ENCODE data around the gene STPG3. TPM values are rescaled to one million over a fixed set of nuclear protein-coding genes. Genes with fewer than 3 reads are reported as not detected.

STPG3 gene
- total and polyA plus RNA-seq, 2 of the 13 experiments (the other 11 are each of a cell fraction or from before 2014, with no cell fraction given): not detected

- TF ChIP-seq, protein P1, sequence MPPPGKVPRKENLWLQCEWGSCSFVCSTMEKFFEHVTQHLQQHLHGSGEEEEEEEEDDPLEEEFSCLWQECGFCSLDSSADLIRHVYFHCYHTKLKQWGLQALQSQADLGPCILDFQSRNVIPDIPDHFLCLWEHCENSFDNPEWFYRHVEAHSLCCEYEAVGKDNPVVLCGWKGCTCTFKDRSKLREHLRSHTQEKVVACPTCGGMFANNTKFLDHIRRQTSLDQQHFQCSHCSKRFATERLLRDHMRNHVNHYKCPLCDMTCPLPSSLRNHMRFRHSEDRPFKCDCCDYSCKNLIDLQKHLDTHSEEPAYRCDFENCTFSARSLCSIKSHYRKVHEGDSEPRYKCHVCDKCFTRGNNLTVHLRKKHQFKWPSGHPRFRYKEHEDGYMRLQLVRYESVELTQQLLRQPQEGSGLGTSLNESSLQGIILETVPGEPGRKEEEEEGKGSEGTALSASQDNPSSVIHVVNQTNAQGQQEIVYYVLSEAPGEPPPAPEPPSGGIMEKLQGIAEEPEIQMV (CRISPR knock-in tag; IDR thresholded peaks at IDR 0.05; ENCODE audit: low read depth): 0 out of 2 replicates have a peak, but pooled peaks have one; percentile 23
- peak; percentile 49 for TF ChIP-seq KDM2A (CRISPR knock-in tag; IDR thresholded peaks at IDR 0.05; ENCODE audit: borderline replicate concordance, low read depth)
- peak; percentile 64 for TF ChIP-seq TAF1 (CRISPR knock-in tag; IDR thresholded peaks at IDR 0.05)
- TF ChIP-seq ZNF781 (CRISPR knock-in tag; IDR thresholded peaks at IDR 0.05; ENCODE audit: borderline replicate concordance, not compliant biosample characterization): no peak
- TF ChIP-seq NFIB (CRISPR knock-in tag; IDR thresholded peaks at IDR 0.05; ENCODE audit: borderline replicate concordance): no peak
- no peak for TF ChIP-seq MXD4 (CRISPR knock-in tag; IDR thresholded peaks at IDR 0.05)
- TF ChIP-seq MXD3 (CRISPR knock-in tag; IDR thresholded peaks at IDR 0.05): peak; percentile 55; the same call in 1 of the 2 replicates
- TF ChIP-seq, protein P2, sequence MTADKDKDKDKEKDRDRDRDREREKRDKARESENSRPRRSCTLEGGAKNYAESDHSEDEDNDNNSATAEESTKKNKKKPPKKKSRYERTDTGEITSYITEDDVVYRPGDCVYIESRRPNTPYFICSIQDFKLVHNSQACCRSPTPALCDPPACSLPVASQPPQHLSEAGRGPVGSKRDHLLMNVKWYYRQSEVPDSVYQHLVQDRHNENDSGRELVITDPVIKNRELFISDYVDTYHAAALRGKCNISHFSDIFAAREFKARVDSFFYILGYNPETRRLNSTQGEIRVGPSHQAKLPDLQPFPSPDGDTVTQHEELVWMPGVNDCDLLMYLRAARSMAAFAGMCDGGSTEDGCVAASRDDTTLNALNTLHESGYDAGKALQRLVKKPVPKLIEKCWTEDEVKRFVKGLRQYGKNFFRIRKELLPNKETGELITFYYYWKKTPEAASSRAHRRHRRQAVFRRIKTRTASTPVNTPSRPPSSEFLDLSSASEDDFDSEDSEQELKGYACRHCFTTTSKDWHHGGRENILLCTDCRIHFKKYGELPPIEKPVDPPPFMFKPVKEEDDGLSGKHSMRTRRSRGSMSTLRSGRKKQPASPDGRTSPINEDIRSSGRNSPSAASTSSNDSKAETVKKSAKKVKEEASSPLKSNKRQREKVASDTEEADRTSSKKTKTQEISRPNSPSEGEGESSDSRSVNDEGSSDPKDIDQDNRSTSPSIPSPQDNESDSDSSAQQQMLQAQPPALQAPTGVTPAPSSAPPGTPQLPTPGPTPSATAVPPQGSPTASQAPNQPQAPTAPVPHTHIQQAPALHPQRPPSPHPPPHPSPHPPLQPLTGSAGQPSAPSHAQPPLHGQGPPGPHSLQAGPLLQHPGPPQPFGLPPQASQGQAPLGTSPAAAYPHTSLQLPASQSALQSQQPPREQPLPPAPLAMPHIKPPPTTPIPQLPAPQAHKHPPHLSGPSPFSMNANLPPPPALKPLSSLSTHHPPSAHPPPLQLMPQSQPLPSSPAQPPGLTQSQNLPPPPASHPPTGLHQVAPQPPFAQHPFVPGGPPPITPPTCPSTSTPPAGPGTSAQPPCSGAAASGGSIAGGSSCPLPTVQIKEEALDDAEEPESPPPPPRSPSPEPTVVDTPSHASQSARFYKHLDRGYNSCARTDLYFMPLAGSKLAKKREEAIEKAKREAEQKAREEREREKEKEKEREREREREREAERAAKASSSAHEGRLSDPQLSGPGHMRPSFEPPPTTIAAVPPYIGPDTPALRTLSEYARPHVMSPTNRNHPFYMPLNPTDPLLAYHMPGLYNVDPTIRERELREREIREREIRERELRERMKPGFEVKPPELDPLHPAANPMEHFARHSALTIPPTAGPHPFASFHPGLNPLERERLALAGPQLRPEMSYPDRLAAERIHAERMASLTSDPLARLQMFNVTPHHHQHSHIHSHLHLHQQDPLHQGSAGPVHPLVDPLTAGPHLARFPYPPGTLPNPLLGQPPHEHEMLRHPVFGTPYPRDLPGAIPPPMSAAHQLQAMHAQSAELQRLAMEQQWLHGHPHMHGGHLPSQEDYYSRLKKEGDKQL (CRISPR knock-in tag; IDR thresholded peaks at IDR 0.05; ENCODE audit: low read depth): no peak
- no peak for TF ChIP-seq BRCA1 (CRISPR knock-in tag; IDR thresholded peaks at IDR 0.05)
- TF ChIP-seq ZSCAN31 (CRISPR knock-in tag; IDR thresholded peaks at IDR 0.05; ENCODE audit: low read depth): peak; percentile 1; the same call in 1 of the 2 replicates
- TF ChIP-seq THAP7 (CRISPR knock-in tag; IDR thresholded peaks at IDR 0.05): no peak
- TF ChIP-seq ZNF350 (CRISPR knock-in tag; IDR thresholded peaks at IDR 0.05; ENCODE audit: borderline replicate concordance, low read depth): peak; percentile 34; the same call in 1 of the 2 replicates
- TF ChIP-seq HMG20B (CRISPR knock-in tag; conservative IDR thresholded peaks at IDR 0.05): no peak
- TF ChIP-seq DMAP1 (CRISPR knock-in tag; IDR thresholded peaks at IDR 0.05): no peak
- TF ChIP-seq ZNF367 (CRISPR knock-in tag; IDR thresholded peaks at IDR 0.05; ENCODE audit: borderline replicate concordance): no peak
- TF ChIP-seq KLF11 (CRISPR knock-in tag; IDR thresholded peaks at IDR 0.05): no peak
- TF ChIP-seq ZBTB25 (CRISPR knock-in tag; IDR thresholded peaks at IDR 0.05): no peak
- TF ChIP-seq ZNF326 (CRISPR knock-in tag; IDR thresholded peaks at IDR 0.05; ENCODE audit: borderline replicate concordance): no peak
- no peak for TF ChIP-seq TCF7 (IDR thresholded peaks at IDR 0.05; ENCODE audit: low read depth)
- no peak for TF ChIP-seq SOX6 (IDR thresholded peaks at IDR 0.05)
- TF ChIP-seq SOX6 (CRISPR knock-in tag; IDR thresholded peaks at IDR 0.05): peak; percentile 40; the same call in 1 of the 2 replicates
Observed at GRCh38 chr9:137217276-137218211, 33.5 kb upstream of the STPG3 start (continued).

All from HepG2 (cell line).